HepG2 (cell line): ENCODE results near the gene SLCO2B1. TPM values are rescaled to one million over a fixed set of nuclear protein-coding genes. Genes with fewer than 3 reads are reported as not detected.

Experiments used
- AKAP8 ChIP-seq: sonication (generic); formaldehyde crosslinking; IDR thresholded peaks from 2 replicates; pipeline ENCODE4 v1.5.1; 2020; ENCODE audit warnings: mild to moderate bottlenecking, missing genetic modification reagents
- CCAR2 ChIP-seq: fragments of 200-400 bp; formaldehyde crosslinking; optimal IDR thresholded peaks from 2 replicates; pipeline ENCODE3; 2018; ENCODE audit warnings: low read depth, mild to moderate bottlenecking, low read length, moderate library complexity
- CHCHD3 ChIP-seq: sonication (generic); formaldehyde crosslinking; IDR thresholded peaks from 2 replicates; pipeline ENCODE4 v1.8.0; 2022; ENCODE audit warnings: mild to moderate bottlenecking, missing genetic modification reagents, moderate library complexity
- DNMT3B ChIP-seq: conservative IDR thresholded peaks from 2 replicates; pipeline ENCODE4 v1.6.1; 2016; ENCODE audit warnings: missing biosample characterization, control low read depth
- GFI1 ChIP-seq: sonication (generic); formaldehyde crosslinking; IDR thresholded peaks from 2 replicates; pipeline ENCODE4 v1.5.0; 2020; ENCODE audit warnings: missing genetic modification reagents, mild to moderate bottlenecking, borderline replicate concordance
- HOXA9 ChIP-seq: sonication (generic); formaldehyde crosslinking; IDR thresholded peaks from 2 replicates; pipeline ENCODE4 v1.8.1; 2022; ENCODE audit warnings: missing genetic modification reagents, mild to moderate bottlenecking, moderate library complexity, borderline replicate concordance
- MYNN ChIP-seq: sonication (generic); formaldehyde crosslinking; IDR thresholded peaks from 2 replicates; pipeline ENCODE4 v1.4.0; 2020; ENCODE audit warnings: mild to moderate bottlenecking, low read depth, missing genetic modification reagents
- NR2C2 ChIP-seq: sonication (generic); formaldehyde crosslinking; IDR thresholded peaks from 2 replicates; pipeline ENCODE4 v1.4.0; 2020; ENCODE audit warnings: missing genetic modification reagents, mild to moderate bottlenecking, moderate library complexity, borderline replicate concordance
- NR2F6 ChIP-seq, 2 experiments: IDR thresholded peaks; 2 replicates each; pipeline ENCODE4 v1.6.1; 2016; ENCODE audit warnings: antibody characterized with exemption in 1 of 2, mild to moderate bottlenecking in 1 of 2
- PHF21A ChIP-seq: sonication (generic); formaldehyde crosslinking; IDR thresholded peaks from 2 replicates; pipeline ENCODE4 v1.5.0; 2020; ENCODE audit warnings: mild to moderate bottlenecking, missing genetic modification reagents
- RNF2 ChIP-seq: fragments of 450-650 bp; conservative IDR thresholded peaks from 2 replicates; pipeline ENCODE4 v1.6.1; 2016; ENCODE audit warnings: low read depth
- RXRB ChIP-seq: IDR thresholded peaks from 2 replicates; pipeline ENCODE4 v1.6.1; 2016; ENCODE audit warnings: borderline replicate concordance, missing genetic modification reagents, missing compliant biosample characterization
- SAP130 ChIP-seq: IDR thresholded peaks from 2 replicates; pipeline ENCODE4 v1.6.1; 2016; ENCODE audit warnings: low read depth
- SNAPC2 ChIP-seq: sonication (generic); formaldehyde crosslinking; IDR thresholded peaks from 2 replicates; pipeline ENCODE4 v1.8.1; 2022; ENCODE audit warnings: mild to moderate bottlenecking, missing genetic modification reagents
- SOX6 ChIP-seq, 2 experiments: fragments of 450-650 bp in 1 of 2; sonication (generic) in 1 of 2; formaldehyde crosslinking in 1 of 2; IDR thresholded peaks; 2 replicates each; pipeline versions ENCODE4 v1.4.0 to v1.6.1; 2017 to 2020; ENCODE audit warnings: antibody characterized with exemption in 1 of 2, mild to moderate bottlenecking in 1 of 2, missing genetic modification reagents in 1 of 2
- SP140L ChIP-seq: sonication (generic); formaldehyde crosslinking; IDR thresholded peaks from 2 replicates; pipeline ENCODE4 v1.4.0; 2020; ENCODE audit warnings: missing genetic modification reagents, borderline replicate concordance
- SRF ChIP-seq: IDR thresholded peaks from 2 replicates; pipeline ENCODE4 v1.6.1; 2011; ENCODE audit warnings: mild to moderate bottlenecking, low read depth, low read length, moderate library complexity
- TCF7L2 ChIP-seq: IDR thresholded peaks from 2 replicates; pipeline ENCODE4 v1.6.1; 2011; ENCODE audit warnings: mild to moderate bottlenecking, low read depth, low read length, moderate library complexity
- ZBTB38 ChIP-seq: sonication (generic); formaldehyde crosslinking; IDR thresholded peaks from 2 replicates; pipeline ENCODE4 v1.5.1; 2020; ENCODE audit warnings: mild to moderate bottlenecking, missing genetic modification reagents
- ZFAT ChIP-seq: sonication (generic); formaldehyde crosslinking; conservative IDR thresholded peaks from 2 replicates; pipeline ENCODE4 v1.8.1; 2023; ENCODE audit warnings: missing genetic modification reagents, inconsistent platforms
- ZKSCAN1 ChIP-seq: fragments of 150-350 bp; IDR thresholded peaks from 2 replicates; pipeline ENCODE4 v1.6.1; 2014; ENCODE audit warnings: low read length
- ZNF136 ChIP-seq: sonication (generic); formaldehyde crosslinking; IDR thresholded peaks from 2 replicates; pipeline ENCODE4 v1.8.1; 2022; ENCODE audit warnings: low read depth, mild to moderate bottlenecking, moderate library complexity, missing genetic modification reagents
- ZNF160 ChIP-seq: sonication (generic); formaldehyde crosslinking; IDR thresholded peaks from 2 replicates; pipeline ENCODE4 v1.8.0; 2022; ENCODE audit warnings: mild to moderate bottlenecking, inconsistent platforms, missing genetic modification reagents
- ZNF180 ChIP-seq: sonication (generic); formaldehyde crosslinking; IDR thresholded peaks from 2 replicates; pipeline ENCODE4 v1.4.0; 2020; ENCODE audit warnings: low read depth, missing genetic modification reagents, borderline replicate concordance
- ZNF337 ChIP-seq: sonication (generic); formaldehyde crosslinking; IDR thresholded peaks from 2 replicates; pipeline ENCODE4 v1.5.1; 2020; ENCODE audit warnings: missing genetic modification reagents, low read depth, mild to moderate bottlenecking, borderline replicate concordance
- ZNF543 ChIP-seq: sonication (generic); formaldehyde crosslinking; IDR thresholded peaks from 2 replicates; pipeline ENCODE4 v1.4.0; 2020; ENCODE audit warnings: mild to moderate bottlenecking, missing genetic modification reagents
- ZNF780A ChIP-seq: sonication (generic); formaldehyde crosslinking; IDR thresholded peaks from 2 replicates; pipeline ENCODE4 v1.8.0; 2022; ENCODE audit warnings: mild to moderate bottlenecking, missing genetic modification reagents, moderate library complexity
- polyA plus RNA-seq, 8 experiments: library from polyadenylated mRNA; depleted of rRNA in 3 of 8; stranded (reverse) in 7 of 8; unstranded in 1 of 8; fragments of >200 nt; fragmentation: Illumina TruSeq in 4 of 8; extraction: Trizol in 4 of 8; gene quantifications; 2 replicates each; pipeline versions ENCODE4 v1.2.1 to v1.2.3, GENCODE V29; 2011 to 2016; ENCODE audit warnings: low read depth in 4 of 8, missing spikeins in 1 of 8, mixed read lengths in 1 of 8; ENCODE audit not compliant: insufficient read depth in 1 of 8
- total RNA-seq, 5 experiments: library from RNA; depleted of rRNA; stranded (reverse); fragments of >200 nt; fragmentation: Illumina TruSeq; extraction: Trizol; gene quantifications; 2 replicates each; pipeline ENCODE4 v1.2.3, GENCODE V29; 2016; ENCODE audit warnings: low read depth in 1 of 5
- TF ChIP-seq, protein P1 (sequence below): sonication (generic); formaldehyde crosslinking; IDR thresholded peaks from 2 replicates; pipeline ENCODE4 v1.9.0; 2022; ENCODE audit warnings: low read depth, missing genetic modification reagents
- TF ChIP-seq, protein P2 (sequence below): sonication (generic); formaldehyde crosslinking; IDR thresholded peaks from 2 replicates; pipeline ENCODE4 v1.4.0; 2020; ENCODE audit warnings: mild to moderate bottlenecking, missing genetic modification reagents

The SLCO2B1 gene
- total and polyA plus RNA-seq, 2 of the 13 experiments (the other 11 are each of a cell fraction or from before 2014, with no cell fraction given) = 15.3 to 19.8 TPM

DNA sequence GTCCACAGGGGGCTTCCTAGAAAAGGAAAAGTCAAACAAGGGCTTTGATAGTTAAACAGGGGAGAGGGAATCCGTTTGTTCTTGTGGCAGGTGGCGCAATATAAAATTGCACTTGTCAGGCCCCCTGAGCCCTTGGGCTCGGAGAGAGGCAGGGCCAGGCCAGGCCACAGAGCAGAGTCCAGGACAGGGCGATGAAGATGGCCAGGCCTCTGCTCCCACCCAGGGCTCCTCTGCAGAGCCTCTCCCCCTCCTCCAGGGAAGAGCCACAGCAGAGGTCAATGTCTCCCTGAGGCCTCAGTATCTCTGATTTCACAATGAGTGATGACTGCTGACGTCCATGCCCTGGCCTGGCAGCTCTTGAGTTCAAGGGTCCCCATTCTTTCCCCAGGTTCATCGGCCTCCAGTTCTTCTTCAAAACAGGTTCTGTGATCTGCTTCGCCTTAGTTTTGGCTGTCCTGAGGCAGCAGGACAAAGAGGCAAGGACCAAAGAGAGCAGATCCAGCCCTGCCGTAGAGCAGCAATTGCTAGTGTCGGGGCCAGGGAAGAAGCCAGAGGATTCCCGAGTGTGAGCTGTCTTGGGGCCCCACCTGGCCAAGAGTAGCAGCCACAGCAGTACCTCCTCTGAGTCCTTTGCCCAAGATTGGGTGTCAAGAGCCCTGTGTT lies 53.2 kb downstream of the SLCO2B1 start (continued):
- TF ChIP-seq, protein P1, sequence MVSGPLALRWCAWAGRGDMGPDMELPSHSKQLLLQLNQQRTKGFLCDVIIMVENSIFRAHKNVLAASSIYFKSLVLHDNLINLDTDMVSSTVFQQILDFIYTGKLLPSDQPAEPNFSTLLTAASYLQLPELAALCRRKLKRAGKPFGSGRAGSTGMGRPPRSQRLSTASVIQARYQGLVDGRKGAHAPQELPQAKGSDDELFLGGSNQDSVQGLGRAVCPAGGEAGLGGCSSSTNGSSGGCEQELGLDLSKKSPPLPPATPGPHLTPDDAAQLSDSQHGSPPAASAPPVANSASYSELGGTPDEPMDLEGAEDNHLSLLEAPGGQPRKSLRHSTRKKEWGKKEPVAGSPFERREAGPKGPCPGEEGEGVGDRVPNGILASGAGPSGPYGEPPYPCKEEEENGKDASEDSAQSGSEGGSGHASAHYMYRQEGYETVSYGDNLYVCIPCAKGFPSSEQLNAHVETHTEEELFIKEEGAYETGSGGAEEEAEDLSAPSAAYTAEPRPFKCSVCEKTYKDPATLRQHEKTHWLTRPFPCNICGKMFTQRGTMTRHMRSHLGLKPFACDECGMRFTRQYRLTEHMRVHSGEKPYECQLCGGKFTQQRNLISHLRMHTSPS (CRISPR knock-in tag) = 0 out of 2 replicates have a peak, but pooled peaks have one; percentile 58
- TF ChIP-seq DNMT3B = no peak
- TF ChIP-seq, protein P2, sequence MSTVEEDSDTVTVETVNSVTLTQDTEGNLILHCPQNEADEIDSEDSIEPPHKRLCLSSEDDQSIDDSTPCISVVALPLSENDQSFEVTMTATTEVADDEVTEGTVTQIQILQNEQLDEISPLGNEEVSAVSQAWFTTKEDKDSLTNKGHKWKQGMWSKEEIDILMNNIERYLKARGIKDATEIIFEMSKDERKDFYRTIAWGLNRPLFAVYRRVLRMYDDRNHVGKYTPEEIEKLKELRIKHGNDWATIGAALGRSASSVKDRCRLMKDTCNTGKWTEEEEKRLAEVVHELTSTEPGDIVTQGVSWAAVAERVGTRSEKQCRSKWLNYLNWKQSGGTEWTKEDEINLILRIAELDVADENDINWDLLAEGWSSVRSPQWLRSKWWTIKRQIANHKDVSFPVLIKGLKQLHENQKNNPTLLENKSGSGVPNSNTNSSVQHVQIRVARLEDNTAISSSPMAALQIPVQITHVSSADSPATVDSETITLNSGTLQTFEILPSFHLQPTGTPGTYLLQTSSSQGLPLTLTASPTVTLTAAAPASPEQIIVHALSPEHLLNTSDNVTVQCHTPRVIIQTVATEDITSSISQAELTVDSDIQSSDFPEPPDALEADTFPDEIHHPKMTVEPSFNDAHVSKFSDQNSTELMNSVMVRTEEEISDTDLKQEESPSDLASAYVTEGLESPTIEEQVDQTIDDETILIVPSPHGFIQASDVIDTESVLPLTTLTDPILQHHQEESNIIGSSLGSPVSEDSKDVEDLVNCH = no peak
- TF ChIP-seq CHCHD3 (CRISPR knock-in tag) = no peak
- TF ChIP-seq ZNF337 (CRISPR knock-in tag) = no peak
- TF ChIP-seq AKAP8 = no peak
- TF ChIP-seq SAP130 (CRISPR knock-in tag) = peak; percentile 46
- TF ChIP-seq ZNF136 (CRISPR knock-in tag) = no peak
- no peak for TF ChIP-seq RNF2
- TF ChIP-seq MYNN (CRISPR knock-in tag) = no peak
- no peak for TF ChIP-seq ZNF180
- TF ChIP-seq RXRB = peak; percentile 94
- no peak for TF ChIP-seq ZNF160
- TF ChIP-seq PHF21A (CRISPR knock-in tag) = peak; percentile 72; the same call in 1 of the 2 replicates
- TF ChIP-seq CCAR2 = no peak
- no peak for TF ChIP-seq ZKSCAN1
- peak; percentile 89 for TF ChIP-seq GFI1 (CRISPR knock-in tag)
- peak; percentile 79 for TF ChIP-seq NR2C2 (CRISPR knock-in tag)
- TF ChIP-seq HOXA9 (CRISPR knock-in tag) = no peak
- no peak for TF ChIP-seq ZBTB38 (CRISPR knock-in tag)
- TF ChIP-seq ZFAT (CRISPR knock-in tag) = no peak
- no peak for TF ChIP-seq SP140L (CRISPR knock-in tag)
- no peak for TF ChIP-seq SOX6 (IDR thresholded peaks at IDR 0.05)
- TF ChIP-seq SOX6 (CRISPR knock-in tag; IDR thresholded peaks at IDR 0.05) = peak; percentile 93
- TF ChIP-seq ZNF780A = no peak
- TF ChIP-seq TCF7L2 = no peak
- peak; percentile 28; the same call in 1 of the 2 replicates for TF ChIP-seq SRF
- no peak; the same call in 1 of the 2 replicates for TF ChIP-seq SNAPC2 (CRISPR knock-in tag)
- TF ChIP-seq ZNF543 (CRISPR knock-in tag) = no peak
- TF ChIP-seq NR2F6 (IDR thresholded peaks at IDR 0.05) = peak; percentile 88
- TF ChIP-seq NR2F6 (CRISPR knock-in tag; IDR thresholded peaks at IDR 0.05) = peak; percentile 77
